ENCODE measurements around the gene CD207.
"Not testable (repeated sequence)": the region's sequence is repeated elsewhere in the genome, so short reads cannot be mapped to it uniquely, and the experiment has no call there.

Gene CD207

GRCh38 chr2:70835643-70836042 is at the start of gene CD207:
Gene CD207 (minus strand): TSS chr2:70835816. CDS start chr2:70835776, 40 bp downstream.
- DNase-seq (ENCODE audit: low spot score in 2 of 2) = no peak
- Mint-ChIP-seq H3K4me3 (no peak within 1 kb of the TSS), H3K4me1 (no peaks in the 10 kb centered on the region), H3K9me3 (no peaks in the 10 kb centered on the region), H3K36me3 (no peaks in the 10 kb centered on the region), H3K27ac (no peak within 1 kb of the TSS)
- no peak for ATAC-seq

GRCh38 chr2:70878543-70878942 is 42.9 kb upstream of the CD207 start:
- H3K27ac Mint-ChIP-seq; ATAC-seq; H3K9me3 Mint-ChIP-seq; DNase-seq (ENCODE audit: low spot score in 2 of 2); H3K36me3 Mint-ChIP-seq: not testable (repeated sequence)
- Mint-ChIP-seq H3K4me1 (peaks cover 17% of the 10 kb centered on the region), H3K4me3 (peak overlapping the region; percentile 44)

DNA sequence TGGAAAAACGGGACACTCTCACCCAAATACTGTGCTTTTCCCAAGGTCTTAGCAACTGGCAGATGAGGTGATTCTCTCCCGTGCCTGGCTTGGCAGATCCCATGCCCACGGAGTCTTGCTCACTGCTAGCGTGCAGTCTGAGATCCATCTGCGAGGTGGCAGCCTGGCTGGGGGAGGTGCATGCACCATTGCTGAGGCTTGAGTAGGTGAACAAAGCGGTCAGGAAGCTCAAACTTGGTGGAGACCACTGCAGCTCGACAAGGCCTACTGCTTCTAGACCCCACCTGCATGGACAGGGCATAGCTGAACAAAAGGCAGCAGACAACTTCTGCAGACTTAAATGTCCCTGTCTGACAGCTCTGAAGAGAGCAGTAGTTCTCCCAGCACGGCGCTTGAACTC is 40.5 kb upstream of the CD207 start:
- H3K4me1 Mint-ChIP-seq = peaks cover 24% of the 10 kb centered on the region
- not testable (repeated sequence) for H3K27ac Mint-ChIP-seq; ATAC-seq; H3K36me3 Mint-ChIP-seq; H3K9me3 Mint-ChIP-seq; H3K4me3 Mint-ChIP-seq; DNase-seq (ENCODE audit: low spot score in 2 of 2)

- ATAC-seq = no peak
- H3K27ac Mint-ChIP-seq = no peak overlapping the region
Observed at GRCh38 chr2:70873541-70873940, 37.9 kb upstream of the CD207 start.

DNA sequence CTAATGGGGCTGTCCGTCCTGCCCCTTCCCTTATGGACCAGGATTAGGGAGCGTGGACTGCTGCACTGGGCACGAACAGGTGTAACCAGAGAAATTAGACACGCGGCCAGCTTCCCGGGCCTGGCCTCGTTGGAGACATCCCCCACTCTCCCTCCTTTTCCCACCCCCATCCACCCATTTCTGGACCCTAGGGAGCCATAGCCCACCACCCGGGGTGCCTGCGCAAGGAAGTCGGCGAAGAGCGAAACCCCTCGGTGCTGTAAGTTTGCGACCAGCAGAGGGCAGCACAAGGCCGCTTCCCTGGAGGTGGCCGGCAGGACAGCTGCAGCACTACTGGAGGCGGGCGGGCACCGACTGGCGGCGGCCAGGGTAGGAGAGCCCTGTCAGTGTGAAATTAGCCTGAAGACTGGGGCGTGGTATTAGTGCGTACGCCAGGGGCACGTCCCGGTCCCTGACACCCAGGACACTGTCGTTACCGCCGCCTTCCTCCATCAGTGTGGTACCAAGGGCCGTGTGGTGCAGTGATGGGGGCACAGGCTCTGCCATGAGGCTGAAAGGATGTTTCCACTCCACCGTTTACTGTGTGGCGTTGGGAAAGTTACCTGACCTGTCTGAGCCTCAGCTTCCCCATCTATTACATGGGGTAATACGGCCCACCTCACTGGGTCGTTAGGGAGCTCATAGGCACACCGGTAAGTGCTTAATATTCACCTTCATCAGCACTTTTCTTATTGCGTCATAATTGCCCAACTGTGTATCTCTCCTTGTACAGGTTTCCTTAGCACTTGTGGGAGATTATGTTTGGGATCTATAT is 36.0 kb upstream of the CD207 start:
- ATAC-seq (peak; percentile 93), DNase-seq (ENCODE audit: low spot score in 2 of 2) (peak; percentile 86 to 93)
- no peaks in the 10 kb centered on the region for H3K9me3 Mint-ChIP-seq
- H3K4me3 Mint-ChIP-seq = no peak overlapping the region
- H3K36me3 Mint-ChIP-seq = no peaks in the 10 kb centered on the region
- no peak overlapping the region for H3K27ac Mint-ChIP-seq
- H3K4me1 Mint-ChIP-seq = peaks cover 8% of the 10 kb centered on the region

More at GRCh38 chr2:70873541-70873940, 37.9 kb upstream of the CD207 start:
- no peak for DNase-seq (ENCODE audit: low spot score in 2 of 2)
- Mint-ChIP-seq H3K4me3 (no peak overlapping the region), H3K36me3 (peaks cover 3% of the 10 kb centered on the region), H3K9me3 (no peaks in the 10 kb centered on the region), H3K4me1 (peaks cover 17% of the 10 kb centered on the region)

DNA sequence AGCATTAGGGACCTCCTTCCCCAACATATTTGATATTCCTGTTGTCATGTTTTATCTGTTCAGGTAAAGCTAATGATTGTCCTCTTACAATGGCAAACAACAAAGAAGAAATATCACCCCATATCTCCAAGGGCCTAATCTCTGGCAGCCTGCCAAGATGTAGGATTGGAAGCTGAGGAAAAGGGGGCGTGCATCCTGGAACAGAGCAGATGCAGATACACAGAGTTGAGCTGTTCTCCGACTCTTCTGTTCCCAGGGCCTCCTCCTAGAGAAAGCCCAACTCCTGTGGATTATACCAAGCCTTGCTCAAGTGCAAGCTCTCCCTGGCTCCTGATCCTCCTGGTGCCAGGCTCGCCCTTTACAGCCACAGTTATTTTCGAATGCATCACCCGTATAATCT is 35.2 kb upstream of the CD207 start:
- no peaks in the 10 kb centered on the region for H3K36me3 Mint-ChIP-seq
- DNase-seq (ENCODE audit: low spot score in 2 of 2) (no peak), ATAC-seq (no peak)
- H3K4me1 Mint-ChIP-seq = peaks cover 8% of the 10 kb centered on the region
- no peaks in the 10 kb centered on the region for H3K9me3 Mint-ChIP-seq
- no peak overlapping the region for H3K27ac Mint-ChIP-seq
- H3K4me3 Mint-ChIP-seq = no peak overlapping the region

DNA sequence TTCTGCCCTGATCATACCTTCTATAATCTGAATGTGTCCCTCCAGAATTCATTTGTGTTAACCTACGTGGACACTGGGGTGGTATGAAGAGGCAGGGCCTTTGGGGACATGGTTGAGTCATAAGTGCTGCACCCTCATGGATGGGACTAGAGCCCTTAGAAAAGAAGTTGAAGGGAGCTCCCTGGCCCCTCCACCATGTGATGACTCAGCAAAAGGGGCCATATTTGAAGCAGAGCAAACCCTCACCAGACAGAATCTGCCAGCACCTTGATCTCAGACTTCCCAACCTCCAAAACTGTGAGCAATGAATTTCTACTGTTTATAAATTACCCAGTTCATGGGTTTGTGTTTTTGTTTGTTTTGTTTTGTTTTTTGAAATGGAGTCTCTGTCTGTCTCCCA is 33.4 kb upstream of the CD207 start:
- DNase-seq (ENCODE audit: low spot score in 2 of 2) = no peak
- Mint-ChIP-seq H3K36me3 (no peaks in the 10 kb centered on the region), H3K4me1 (peaks cover 8% of the 10 kb centered on the region), H3K9me3 (no peaks in the 10 kb centered on the region), H3K27ac (no peak overlapping the region), H3K4me3 (no peak overlapping the region)
- no peak for ATAC-seq

DNA sequence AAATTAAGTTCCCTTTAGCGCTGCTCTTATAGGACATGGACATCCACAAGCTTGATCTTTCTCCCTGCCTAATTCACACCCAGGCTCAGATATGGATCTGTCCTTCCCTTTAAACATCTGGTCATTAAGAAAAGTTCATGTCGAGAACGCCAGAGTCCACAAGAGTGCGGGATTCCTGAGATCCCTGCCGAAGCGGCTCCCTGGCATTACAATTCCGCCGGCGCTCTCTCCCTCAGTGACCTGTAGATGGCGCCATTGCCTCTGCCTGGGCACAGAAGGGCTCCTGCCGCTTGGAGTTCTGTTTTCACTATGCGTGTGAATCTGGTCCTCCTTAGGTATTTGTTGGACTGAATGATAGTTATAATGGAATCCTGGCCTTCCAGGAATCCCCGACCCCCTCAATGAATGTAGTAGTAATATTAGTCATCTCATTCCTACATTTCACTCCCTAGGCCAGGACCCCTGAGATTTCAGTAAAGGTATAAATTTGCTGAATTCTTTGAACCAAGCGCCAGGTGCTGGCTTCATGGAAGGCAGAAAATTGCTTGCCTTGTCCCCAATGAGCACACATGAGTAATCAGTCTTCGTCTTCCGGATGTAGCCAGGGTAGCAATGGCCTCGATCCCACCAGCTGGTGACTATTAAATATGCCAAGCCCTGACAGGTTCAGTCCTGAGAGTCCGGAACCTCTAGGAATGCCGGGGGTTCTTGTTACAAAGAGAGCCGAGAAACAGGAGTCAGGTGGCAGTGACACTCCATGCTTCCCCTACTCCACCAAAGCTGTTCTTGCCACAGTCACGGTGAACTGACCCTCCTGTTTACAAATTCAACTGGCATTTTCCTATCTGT is 26.4 kb upstream of the CD207 start:
- peak; percentile 79 for ATAC-seq
- peak overlapping the region; percentile 22 for H3K4me3 Mint-ChIP-seq
- H3K36me3 Mint-ChIP-seq = no peaks in the 10 kb centered on the region

GRCh38 chr2:70855667-70856066 is 20.1 kb upstream of the CD207 start:
- H3K27ac Mint-ChIP-seq = no peak overlapping the region
- DNase-seq (ENCODE audit: low spot score in 2 of 2) (no peak), ATAC-seq (no peak)
- H3K4me3 Mint-ChIP-seq = no peak overlapping the region
- peaks cover 24% of the 10 kb centered on the region for H3K4me1 Mint-ChIP-seq
- no peaks in the 10 kb centered on the region for H3K36me3 Mint-ChIP-seq
- no peaks in the 10 kb centered on the region for H3K9me3 Mint-ChIP-seq

More for the DNA sequence above, 26.4 kb upstream of the CD207 start:
- DNase-seq (ENCODE audit: low spot score in 2 of 2) = peak; percentile 74 to 87
- H3K27ac Mint-ChIP-seq = peak overlapping the region; percentile 23
- no peaks in the 10 kb centered on the region for H3K9me3 Mint-ChIP-seq
- peaks cover 6% of the 10 kb centered on the region for H3K4me1 Mint-ChIP-seq

GRCh38 chr2:70854411-70854810 is 18.8 kb upstream of the CD207 start:
- DNase-seq (ENCODE audit: low spot score in 2 of 2) (no peak), ATAC-seq (no peak)
- Mint-ChIP-seq H3K4me3 (no peak overlapping the region), H3K9me3 (no peaks in the 10 kb centered on the region), H3K4me1 (peaks cover 33% of the 10 kb centered on the region), H3K27ac (no peak overlapping the region), H3K36me3 (no peaks in the 10 kb centered on the region)

DNA sequence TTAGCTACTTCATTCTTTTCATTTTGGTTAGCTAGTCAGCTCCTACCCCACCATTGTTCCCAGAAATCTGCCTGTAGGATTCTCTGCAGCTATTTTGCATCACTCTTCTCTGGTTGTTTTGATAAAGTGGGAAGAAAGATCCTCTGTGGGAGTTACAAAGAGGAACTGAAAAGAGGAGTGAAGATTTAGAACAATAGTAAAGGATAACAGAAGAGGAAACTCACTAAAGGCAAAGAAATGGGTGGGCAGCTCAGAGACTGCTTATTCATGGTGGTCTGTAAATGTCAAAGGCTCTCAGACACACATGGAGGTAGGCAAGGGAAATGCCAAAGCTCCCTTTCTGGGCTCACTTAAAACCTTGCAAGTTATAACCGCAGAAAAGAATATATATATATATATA is 17.2 kb upstream of the CD207 start:
- ATAC-seq (no peak), DNase-seq (ENCODE audit: low spot score in 2 of 2) (no peak)
- peaks cover 34% of the 10 kb centered on the region for H3K4me1 Mint-ChIP-seq
- H3K36me3 Mint-ChIP-seq = no peaks in the 10 kb centered on the region
- H3K27ac Mint-ChIP-seq = no peak overlapping the region
- H3K4me3 Mint-ChIP-seq = no peak overlapping the region
- no peaks in the 10 kb centered on the region for H3K9me3 Mint-ChIP-seq

GRCh38 chr2:70851704-70852103 is 16.1 kb upstream of the CD207 start:
- ATAC-seq = peak; percentile 100
- H3K36me3 Mint-ChIP-seq = no peaks in the 10 kb centered on the region
- H3K9me3 Mint-ChIP-seq = no peaks in the 10 kb centered on the region
- H3K27ac Mint-ChIP-seq = peak overlapping the region; percentile 2
- peak; percentile 12 to 67 for DNase-seq (ENCODE audit: low spot score in 2 of 2)
- peaks cover 34% of the 10 kb centered on the region for H3K4me1 Mint-ChIP-seq
- peak overlapping the region; percentile 35 for H3K4me3 Mint-ChIP-seq

- peak overlapping the region; percentile 35 for H3K4me3 Mint-ChIP-seq
- DNase-seq (ENCODE audit: low spot score in 2 of 2) (no peak), ATAC-seq (no peak)
- H3K9me3 Mint-ChIP-seq = no peaks in the 10 kb centered on the region
- no peak overlapping the region for H3K27ac Mint-ChIP-seq
- H3K4me1 Mint-ChIP-seq = peaks cover 34% of the 10 kb centered on the region
- no peaks in the 10 kb centered on the region for H3K36me3 Mint-ChIP-seq
Observed at GRCh38 chr2:70850925-70851324, 15.3 kb upstream of the CD207 start.

GRCh38 chr2:70842401-70842800 is 6.8 kb upstream of the CD207 start:
- peaks cover 2% of the 10 kb centered on the region for H3K9me3 Mint-ChIP-seq
- no peaks in the 10 kb centered on the region for H3K36me3 Mint-ChIP-seq
- ATAC-seq = no peak
- no peak overlapping the region for H3K4me3 Mint-ChIP-seq
- no peak for DNase-seq (ENCODE audit: low spot score in 2 of 2)
- no peak overlapping the region for H3K27ac Mint-ChIP-seq
- H3K4me1 Mint-ChIP-seq = no peaks in the 10 kb centered on the region

DNA sequence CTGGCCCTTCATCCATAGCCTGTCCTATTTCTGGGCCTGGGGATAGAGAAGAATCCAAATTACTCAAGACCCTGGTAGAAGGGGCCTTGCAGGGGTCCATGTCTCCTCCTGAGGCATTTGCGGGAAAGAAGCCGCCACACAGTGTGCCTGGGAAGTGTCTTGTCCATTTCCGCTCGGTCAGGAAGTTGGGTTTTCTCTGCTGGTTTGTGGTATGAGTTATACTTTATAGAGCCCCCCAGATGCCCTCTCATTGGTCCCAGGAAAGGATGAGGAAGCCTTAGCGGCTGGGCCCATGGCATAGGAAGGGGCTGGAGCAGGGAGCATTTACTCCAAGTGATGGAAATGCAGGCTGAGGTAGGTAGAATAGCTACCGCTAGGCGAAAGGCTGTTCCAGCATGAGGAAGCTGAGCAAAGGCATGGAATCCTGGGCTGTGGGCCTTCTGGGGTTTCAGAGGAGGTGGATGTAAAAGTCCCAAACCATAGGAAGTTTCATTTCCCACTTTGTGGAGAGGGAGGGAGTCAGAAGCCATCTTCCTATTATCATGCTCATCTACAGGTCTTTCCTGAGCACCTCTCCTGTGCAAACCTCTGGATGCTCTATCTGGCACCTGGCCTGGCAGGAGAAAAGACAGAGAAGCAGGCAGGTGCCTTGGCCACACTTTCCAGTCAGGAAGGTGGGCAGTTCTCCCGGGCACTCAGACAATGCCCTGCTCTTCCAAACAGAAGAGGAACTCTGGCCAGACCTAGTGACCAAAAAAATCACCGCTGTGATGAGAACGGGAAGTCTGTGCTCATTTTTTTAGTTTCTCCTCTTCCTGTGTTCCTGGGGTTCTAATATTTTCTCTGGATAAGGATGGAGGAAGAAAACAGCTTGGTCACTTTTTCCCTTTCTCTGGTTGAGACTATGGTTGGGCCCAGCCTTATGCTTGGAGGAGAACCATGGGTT is 2.6 kb upstream of the CD207 start:
- Mint-ChIP-seq H3K4me3 (no peak overlapping the region), H3K36me3 (no peaks in the 10 kb centered on the region), H3K9me3 (peaks cover under 1% of the 10 kb centered on the region), H3K4me1 (no peaks in the 10 kb centered on the region), H3K27ac (peak overlapping the region; percentile 24)
- no peak for ATAC-seq
- no peak for DNase-seq (ENCODE audit: low spot score in 2 of 2)
